ENCODE results near the gene GREB1.
"Not testable (repeated sequence)": the region's sequence is repeated elsewhere in the genome, so short reads cannot be mapped to it uniquely, and the experiment has no call there.

Gene GREB1

DNA sequence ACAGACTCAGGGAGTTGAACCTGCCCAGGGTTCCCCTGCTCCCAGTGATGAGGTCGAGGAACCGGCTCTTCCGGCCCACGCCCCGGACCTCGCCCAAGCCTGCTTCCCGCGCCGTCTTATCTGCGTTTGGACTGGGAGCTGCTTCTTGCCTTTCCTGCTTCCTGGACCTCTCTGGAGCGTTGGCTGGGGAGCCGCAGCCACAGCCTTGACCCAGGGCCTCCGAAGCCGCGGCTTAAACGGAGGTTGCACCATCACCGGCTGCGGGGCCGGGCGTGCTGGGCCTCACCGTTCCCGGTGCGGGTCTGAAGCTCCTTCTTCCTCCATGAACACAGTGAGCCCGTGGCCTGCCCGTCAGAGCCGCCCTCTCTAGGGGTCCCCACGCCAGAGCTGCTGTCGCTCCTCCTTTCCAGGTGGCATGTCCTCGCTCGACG is 122.8 kb downstream of the GREB1 start:
- no peak for FAIRE-seq
- DNase-seq (ENCODE audit: insufficient read length, low spot score), result no peak

- DNase-seq (ENCODE audit: insufficient read length, low spot score) (no peak), FAIRE-seq (no peak)
Measured at GRCh38 chr2:11657195-11657594, 123.3 kb downstream of the GREB1 start.

GRCh38 chr2:11657646-11658045 is 123.8 kb downstream of the GREB1 start:
- FAIRE-seq (no peak), DNase-seq (ENCODE audit: insufficient read length, low spot score) (no peak)

DNA sequence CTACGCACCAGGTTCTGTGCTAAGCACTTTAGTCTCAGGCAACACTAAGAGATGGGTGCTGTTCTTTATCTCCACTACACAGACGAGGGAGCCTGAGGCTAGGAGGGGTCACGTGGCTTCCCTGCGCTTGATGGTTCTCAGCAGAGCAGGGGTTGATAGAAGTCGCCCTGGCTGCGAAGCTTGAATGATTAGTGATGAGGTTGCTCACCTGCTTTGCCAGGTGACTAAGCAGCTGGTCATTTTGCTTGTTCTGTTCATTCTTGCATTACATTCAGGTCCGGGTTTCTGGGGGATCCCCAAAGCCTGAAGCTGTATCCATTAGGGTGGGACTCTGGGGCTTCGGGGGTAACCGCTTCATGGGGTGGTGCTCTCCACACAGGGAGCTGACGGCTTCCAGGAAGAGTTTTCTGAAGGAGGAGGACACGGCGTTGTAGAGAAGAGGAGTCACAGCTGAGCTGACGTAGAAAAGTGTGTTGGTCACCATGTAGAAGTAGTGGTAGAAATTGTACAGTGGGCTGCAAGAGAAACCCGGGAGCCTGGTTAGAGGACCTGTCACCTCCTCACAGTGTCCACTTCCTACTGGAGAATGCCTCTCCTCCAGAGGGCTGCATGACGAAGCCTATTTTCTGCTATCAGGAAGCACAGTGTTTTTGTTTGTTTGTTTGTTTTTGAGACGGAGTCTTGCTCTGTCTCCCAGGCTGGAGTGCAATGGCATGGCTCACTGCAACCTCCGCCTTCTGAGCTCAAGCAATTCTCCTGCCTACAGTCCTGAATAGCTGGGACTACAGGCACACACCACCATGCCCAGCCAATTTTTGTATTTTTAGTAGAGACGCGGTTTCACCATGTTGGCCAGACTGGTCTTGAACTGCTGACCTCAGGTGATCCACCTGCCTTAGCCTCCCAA is 124.6 kb downstream of the GREB1 start:
- DNase-seq (ENCODE audit: insufficient read length, low spot score) (no peak), FAIRE-seq (no peak)

- FAIRE-seq, result no peak
Measured at GRCh38 chr2:11659115-11659475, 125.2 kb downstream of the GREB1 start.

DNA sequence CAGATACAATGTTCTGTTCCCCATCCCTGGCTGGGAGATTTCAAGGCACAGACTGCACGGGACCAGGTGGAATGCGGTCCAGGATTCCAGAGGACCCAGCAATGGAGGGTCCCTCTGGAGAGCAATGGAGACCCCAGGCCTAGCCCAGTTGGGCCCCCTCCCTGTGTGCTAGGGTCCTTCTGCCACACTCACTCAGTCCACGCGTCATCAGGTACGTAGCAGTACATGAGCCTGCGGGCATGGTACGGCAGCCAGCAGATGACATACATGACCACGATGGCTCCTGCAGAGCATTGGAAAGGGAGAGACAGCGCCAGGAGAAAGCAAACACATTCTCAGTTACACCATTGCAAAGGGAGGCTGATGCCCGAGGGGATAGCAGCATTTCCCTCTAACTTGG is 126.0 kb downstream of the GREB1 start:
- FAIRE-seq, result no peak
- no peak for DNase-seq (ENCODE audit: insufficient read length, low spot score)

More at GRCh38 chr2:11659115-11659475, 125.2 kb downstream of the GREB1 start:
- DNase-seq (ENCODE audit: insufficient read length, low spot score), result no peak

DNA sequence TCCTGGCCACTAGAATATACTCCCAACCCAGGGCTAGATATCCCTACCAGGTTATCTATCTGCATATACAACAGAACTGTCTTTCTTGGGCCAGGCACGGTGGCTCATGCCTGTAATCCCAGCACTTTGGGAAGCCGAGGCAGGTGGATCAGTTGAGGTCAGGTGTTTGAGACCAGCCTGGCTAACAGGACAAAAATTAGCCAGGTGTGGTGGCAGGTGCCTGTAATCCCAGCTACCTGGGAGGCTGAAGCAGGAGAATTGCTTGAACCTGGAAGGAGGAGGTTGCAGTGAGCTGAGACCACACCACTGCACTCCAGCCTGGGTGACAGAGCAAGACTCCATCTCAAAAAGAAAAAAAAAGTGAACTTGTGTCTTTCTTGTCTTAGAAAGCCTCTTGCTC is 126.6 kb downstream of the GREB1 start:
- not testable (repeated sequence) for DNase-seq (ENCODE audit: insufficient read length, low spot score); FAIRE-seq

DNA sequence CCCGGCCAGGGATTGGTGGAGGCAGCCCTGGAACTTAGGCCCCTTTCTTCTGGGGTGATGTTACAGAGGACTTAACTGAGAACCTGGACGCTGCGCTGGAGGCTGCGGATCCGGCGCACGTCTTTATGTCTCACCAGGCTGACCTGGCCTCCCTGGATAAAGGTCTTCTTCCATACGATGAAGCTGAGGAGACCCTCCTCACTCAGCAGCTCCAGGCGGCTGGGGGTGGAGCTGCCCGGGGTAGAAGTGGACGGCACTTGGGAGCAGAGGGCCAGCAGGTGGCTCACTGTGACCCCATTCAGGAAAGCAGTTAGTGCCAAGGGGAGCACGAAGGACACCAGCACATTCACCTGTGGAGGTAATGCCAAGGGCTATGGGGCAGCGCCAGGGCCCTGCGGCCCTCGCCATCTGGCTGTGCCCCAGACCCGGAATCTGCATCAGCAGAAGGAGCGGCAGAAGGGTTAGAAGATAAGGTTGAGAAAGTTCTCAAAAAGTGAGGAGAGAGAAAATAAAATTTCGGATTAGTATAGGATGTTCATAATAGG is 128.1 kb downstream of the GREB1 start:
- DNase-seq (ENCODE audit: insufficient read length, low spot score) (no peak), FAIRE-seq (no peak)

DNA sequence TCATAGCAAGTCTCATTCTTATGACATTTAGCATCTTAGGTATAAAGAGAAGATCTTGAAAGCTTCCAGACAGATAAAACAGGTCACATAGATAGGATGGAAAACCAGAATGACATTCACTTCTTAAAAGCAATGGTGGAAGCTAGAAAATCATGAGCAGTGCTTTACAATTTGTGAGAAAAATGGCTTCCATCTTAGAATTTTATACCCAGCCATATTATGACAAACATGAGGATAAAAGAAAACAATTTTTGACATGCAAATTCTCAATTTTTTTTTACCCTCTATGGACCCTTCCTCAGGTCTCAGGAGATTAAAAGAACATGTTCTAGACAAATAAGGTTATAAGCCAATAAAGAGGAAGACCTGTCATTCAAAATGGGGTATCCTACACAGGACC is 129.0 kb downstream of the GREB1 start:
- FAIRE-seq (no peak), DNase-seq (ENCODE audit: insufficient read length, low spot score) (no peak)

DNA sequence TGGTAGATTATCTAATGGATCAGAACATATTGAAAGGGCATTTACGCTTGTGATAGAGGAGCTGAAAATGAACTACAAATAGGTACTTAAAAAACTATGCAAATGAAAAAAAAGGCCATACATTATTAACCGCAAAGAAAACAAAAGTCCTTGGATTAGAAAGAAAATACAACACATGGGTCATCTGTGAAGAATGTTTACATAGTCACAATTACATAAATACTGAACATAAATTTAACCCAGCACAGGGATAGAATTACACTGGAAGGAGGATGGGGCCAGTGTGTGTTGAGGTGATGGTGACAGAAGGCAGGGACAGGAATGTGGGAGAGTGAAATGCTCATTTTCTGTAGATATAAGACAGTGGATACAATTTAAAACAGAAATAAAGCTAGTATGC is 129.6 kb downstream of the GREB1 start:
- FAIRE-seq (no peak), DNase-seq (ENCODE audit: insufficient read length, low spot score) (no peak)

GRCh38 chr2:11665028-11665427 is 131.2 kb downstream of the GREB1 start:
- DNase-seq (ENCODE audit: insufficient read length, low spot score) (no peak), FAIRE-seq (no peak)

GRCh38 chr2:11665510-11666362 is 131.9 kb downstream of the GREB1 start:
- no peak for FAIRE-seq
- no peak for DNase-seq (ENCODE audit: insufficient read length, low spot score)

- DNase-seq (ENCODE audit: insufficient read length, low spot score), result no peak
- FAIRE-seq, result no peak
Measured at GRCh38 chr2:11667194-11667593, 133.3 kb downstream of the GREB1 start.

DNA sequence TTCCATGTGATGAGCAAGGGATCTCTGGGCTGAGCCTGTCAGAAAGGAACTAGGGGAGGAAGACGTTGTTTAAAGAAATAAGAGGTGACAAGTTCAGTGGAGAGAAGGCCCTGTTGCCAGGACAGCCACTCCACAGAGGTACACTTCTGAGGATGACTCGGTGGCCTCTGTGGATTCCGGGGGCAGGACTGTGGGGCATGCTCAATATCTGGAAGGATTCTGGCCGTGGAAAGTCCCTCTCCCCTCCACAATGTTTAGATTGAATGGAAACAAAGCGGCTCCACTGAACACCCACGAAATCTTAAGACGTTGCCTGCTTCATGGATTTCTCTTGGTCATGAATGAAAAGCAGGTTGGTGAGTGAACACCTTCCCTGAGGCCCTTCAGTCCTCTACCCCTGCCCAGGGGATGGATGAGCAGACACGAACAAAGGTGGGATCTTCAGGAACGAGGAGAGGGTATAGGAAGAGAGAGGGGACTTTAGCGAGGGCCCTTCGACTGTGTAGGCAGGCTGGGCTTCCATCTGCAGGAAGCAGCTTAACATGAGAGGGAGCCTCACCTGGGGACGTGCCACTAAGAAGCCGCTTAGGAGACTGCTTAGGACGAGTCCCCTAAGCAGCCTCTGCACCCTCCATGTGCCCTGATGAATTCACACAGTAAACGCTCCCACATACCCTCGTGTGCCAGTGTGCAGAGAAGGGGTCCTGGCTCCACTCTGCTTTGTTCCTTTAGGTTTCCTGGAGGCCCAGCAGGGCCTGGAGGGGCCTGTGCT is 134.2 kb downstream of the GREB1 start:
- DNase-seq (ENCODE audit: insufficient read length, low spot score), result no peak
- FAIRE-seq, result no peak

GRCh38 chr2:11669454-11670291 is 135.8 kb downstream of the GREB1 start, which contains the start of gene NTSR2:
Gene NTSR2 (minus strand): TSS chr2:11670195. CDS start chr2:11670129, 66 bp downstream.
- FAIRE-seq, result no peak
- no peak for DNase-seq (ENCODE audit: insufficient read length, low spot score)

DNA sequence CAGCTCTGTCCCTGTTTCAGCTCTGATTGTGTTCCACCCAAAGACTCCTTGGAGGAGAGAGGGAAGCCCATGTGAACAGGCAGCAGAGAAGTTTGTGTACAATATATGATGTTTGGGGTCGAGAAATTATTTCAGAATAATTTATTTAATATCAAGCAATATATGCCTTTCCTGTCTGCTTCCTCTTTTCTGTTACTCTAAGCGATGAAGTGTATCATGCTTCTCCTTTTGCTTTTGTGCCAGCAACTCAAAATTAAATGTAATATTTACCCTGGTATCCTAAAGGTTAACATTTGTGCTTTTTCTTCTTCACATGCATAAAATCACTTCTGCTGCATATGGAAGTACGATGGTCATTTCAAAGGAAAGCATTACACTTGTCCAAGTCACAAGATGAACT is 138.6 kb downstream of the GREB1 start:
- no peak for DNase-seq (ENCODE audit: insufficient read length, low spot score)
- FAIRE-seq, result no peak

- no peak for FAIRE-seq
- DNase-seq (ENCODE audit: insufficient read length, low spot score), result no peak
Measured at GRCh38 chr2:11674983-11675382, 141.1 kb downstream of the GREB1 start.

DNA sequence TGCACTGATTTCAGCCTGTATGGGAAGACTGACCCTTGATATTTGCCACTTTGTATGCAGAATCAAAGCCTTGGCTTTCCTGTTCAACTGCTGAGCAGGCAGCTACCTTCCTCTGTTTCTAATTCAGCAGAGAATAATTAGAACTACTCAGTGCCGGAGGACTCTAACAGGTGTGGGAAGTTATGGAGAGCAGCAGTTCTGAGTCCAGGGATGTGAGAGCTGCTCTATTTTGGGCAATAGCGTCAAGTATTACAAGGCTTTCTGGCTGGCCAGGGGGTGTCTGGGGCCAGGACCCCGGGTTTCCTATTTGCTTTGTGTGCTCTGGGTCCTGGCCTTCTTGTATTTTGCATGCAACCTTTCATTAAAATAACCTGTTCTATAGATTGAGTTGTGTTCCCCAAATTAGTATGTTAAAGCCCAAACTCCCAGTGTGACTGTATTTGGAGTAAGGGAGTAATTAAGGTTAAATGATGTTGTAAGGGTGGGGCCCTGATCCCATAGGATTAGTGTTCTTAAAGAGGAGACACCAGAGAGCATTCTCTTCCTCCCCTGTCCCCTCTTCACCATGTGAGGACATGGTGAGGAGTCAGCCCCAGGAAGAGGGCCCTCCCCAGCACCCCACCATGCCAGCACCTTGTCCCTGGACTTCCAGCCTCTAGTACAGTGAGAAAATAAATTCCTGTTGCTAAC is 141.7 kb downstream of the GREB1 start:
- FAIRE-seq (no peak), DNase-seq (ENCODE audit: insufficient read length, low spot score) (no peak)

- FAIRE-seq (no peak), DNase-seq (ENCODE audit: insufficient read length, low spot score) (no peak)
Measured at GRCh38 chr2:11676640-11677039, 142.8 kb downstream of the GREB1 start.

All from GM19239 (cell line).